Keratinocyte (primary cell): ENCODE results near the gene SPECC1L. TPM values are rescaled to one million over a fixed set of nuclear protein-coding genes. Genes with fewer than 3 reads are reported as not detected.

ENCODE experiments used
- DNase-seq: peaks from one replicate; pipeline ENCODE4 v3.0.0-alpha.2; 2011; ENCODE audit warnings: low read depth, missing footprints, low spot score
- FAIRE-seq: peaks from 2 replicates; lab custom pipeline; 2011; peaks lifted over from hg19 to GRCh38; lab: Jason Lieb, UNC
- H2AFZ ChIP-seq: 2 replicates; pipeline ENCODE4 v1.6.0; 2012; ENCODE audit warnings: low read length, control low read depth, inconsistent platforms; ENCODE audit not compliant: control insufficient read depth
- H3K27ac ChIP-seq: 2 replicates; pipeline ENCODE4 v1.5.1; 2011; ENCODE audit warnings: low read length; ENCODE audit not compliant: control insufficient read depth, insufficient read depth
- H3K27me3 ChIP-seq: 3 replicates; pipeline ENCODE4 v1.6.0; 2011; ENCODE audit warnings: low read length; ENCODE audit not compliant: control insufficient read depth, insufficient read depth; ENCODE audit errors: extremely low read depth
- H3K36me3 ChIP-seq, 2 experiments: 2 replicates in 1 of 2; 3 replicates in 1 of 2; pipeline ENCODE4 v1.5.1; 2011; ENCODE audit warnings: low read length in 2 of 2, mild to moderate bottlenecking in 1 of 2; ENCODE audit not compliant: control insufficient read depth in 2 of 2, insufficient read depth in 2 of 2; ENCODE audit errors: extremely low read depth in 1 of 2
- H3K4me1 ChIP-seq: 3 replicates; pipeline ENCODE4 v1.5.1; 2011; ENCODE audit warnings: low read length; ENCODE audit not compliant: control insufficient read depth, insufficient read depth; ENCODE audit errors: extremely low read depth
- H3K4me2 ChIP-seq: 3 replicates; pipeline ENCODE4 v1.6.0; 2011; ENCODE audit warnings: low read depth, low read length; ENCODE audit not compliant: control insufficient read depth, insufficient read depth; ENCODE audit errors: extremely low read depth
- H3K4me3 ChIP-seq, 3 experiments: fragments of 200-600 bp in 1 of 3; sonication (generic) in 1 of 3; 2 replicates in 2 of 3; 3 replicates in 1 of 3; pipeline ENCODE4 v1.5.1; 2011 to 2016; ENCODE audit warnings: low read length in 3 of 3, mild to moderate bottlenecking in 3 of 3, control low read depth in 2 of 3, inconsistent platforms in 1 of 3, low read depth in 1 of 3, mixed read lengths in 1 of 3, mixed run types in 1 of 3, moderate library complexity in 1 of 3; ENCODE audit not compliant: control insufficient read depth in 2 of 3, insufficient read depth in 2 of 3; ENCODE audit errors: extremely low read depth in 1 of 3
- H3K79me2 ChIP-seq: 2 replicates; pipeline ENCODE4 v1.6.0; 2012; ENCODE audit warnings: low read length; ENCODE audit not compliant: control insufficient read depth, insufficient read depth
- H3K9ac ChIP-seq: 3 replicates; pipeline ENCODE4 v1.6.0; 2011; ENCODE audit warnings: low read length; ENCODE audit not compliant: control insufficient read depth, insufficient read depth; ENCODE audit errors: extremely low read depth
- H3K9me1 ChIP-seq: 3 replicates; pipeline ENCODE4 v1.6.0; 2011; ENCODE audit warnings: low read length; ENCODE audit not compliant: control insufficient read depth, insufficient read depth; ENCODE audit errors: extremely low read depth
- H3K9me3 ChIP-seq: 2 replicates; pipeline ENCODE4 v1.5.1; 2012; ENCODE audit warnings: low read depth, low read length; ENCODE audit not compliant: control insufficient read depth
- H4K20me1 ChIP-seq: 3 replicates; pipeline ENCODE4 v1.6.0; 2011; ENCODE audit warnings: low read length; ENCODE audit not compliant: control insufficient read depth, insufficient read depth; ENCODE audit errors: extremely low read depth
- CTCF ChIP-seq, 3 experiments: IDR thresholded peaks in 1 of 3; conservative IDR thresholded peaks in 1 of 3; optimal IDR thresholded peaks in 1 of 3; 2 replicates in 2 of 3; 3 replicates in 1 of 3; pipeline versions ENCODE3 to v1.5.1; 2011; ENCODE audit warnings: low read length in 3 of 3, mild to moderate bottlenecking in 3 of 3, moderate library complexity in 2 of 3, control low read depth in 1 of 3, inconsistent platforms in 1 of 3; ENCODE audit not compliant: insufficient read depth in 2 of 3; ENCODE audit errors: extremely low read depth in 1 of 3
- EZH2 ChIP-seq: IDR thresholded peaks from one replicate; pipeline ENCODE4 v1.6.1; 2012; ENCODE audit warnings: inconsistent platforms, mild to moderate bottlenecking, low read length, moderate library complexity
- dilution Hi-C: fragments of 300-500 bp; cut with MboI; formaldehyde crosslinking; loops from one replicate; pipeline ENCODE4 v1.7.0; 2020; ENCODE audit warnings: low sequenced_read_pairs; ENCODE audit not compliant: extremely low pct_ligation_motif_present
- polyA plus RNA-seq, 5 experiments: library from polyadenylated mRNA; depleted of rRNA in 3 of 5; stranded (reverse) in 3 of 5; stranded (forward) in 1 of 5; unstranded in 1 of 5; fragments of >200 nt; gene quantifications; 1 replicate in 1 of 5; 2 replicates in 3 of 5; 3 replicates in 1 of 5; pipeline versions ENCODE4 v1.2.1 to v1.2.3, GENCODE V29; 2011 to 2012; ENCODE audit warnings: missing spikeins in 2 of 5, low read depth in 1 of 5, low replicate concordance in 1 of 5

SPECC1L gene
- polyA plus RNA-seq, 1 donor (not counting 4 experiments of a cell fraction or from before 2014, with no cell fraction given), result 19.3 TPM

GRCh38 chr22:24444729-24445466, 174.3 kb downstream of the SPECC1L start:
- no peak overlapping the region for H3K9ac ChIP-seq
- DNase-seq, result no peak
- no peaks in the 10 kb centered on the region for H3K9me3 ChIP-seq
- H3K27me3 ChIP-seq, result no peaks in the 10 kb centered on the region
- no peaks in the 10 kb centered on the region for H3K9me1 ChIP-seq
- dilution Hi-C loops, result no loop called here
- H4K20me1 ChIP-seq, result no peaks in the 10 kb centered on the region
- H2AFZ ChIP-seq, result no peak overlapping the region
- H3K36me3 ChIP-seq, result no peaks in the 10 kb centered on the region
- H3K4me1 ChIP-seq, result no peaks in the 10 kb centered on the region
- no peak for FAIRE-seq
- no peak overlapping the region for H3K4me3 ChIP-seq
- no peak overlapping the region for H3K27ac ChIP-seq
- TF ChIP-seq CTCF (optimal IDR thresholded peaks at IDR 0.05 in 1 of 3, IDR thresholded peaks at IDR 0.05 in 1 of 3, conservative IDR thresholded peaks at IDR 0.05 in 1 of 3; ENCODE audit: extremely low read depth in 1 of 3, insufficient read depth in 2 of 3, low read length in 3 of 3) (no peak), EZH2 (no peak)
- H3K4me2 ChIP-seq, result no peak overlapping the region
- no peaks in the 10 kb centered on the region for H3K79me2 ChIP-seq

DNA sequence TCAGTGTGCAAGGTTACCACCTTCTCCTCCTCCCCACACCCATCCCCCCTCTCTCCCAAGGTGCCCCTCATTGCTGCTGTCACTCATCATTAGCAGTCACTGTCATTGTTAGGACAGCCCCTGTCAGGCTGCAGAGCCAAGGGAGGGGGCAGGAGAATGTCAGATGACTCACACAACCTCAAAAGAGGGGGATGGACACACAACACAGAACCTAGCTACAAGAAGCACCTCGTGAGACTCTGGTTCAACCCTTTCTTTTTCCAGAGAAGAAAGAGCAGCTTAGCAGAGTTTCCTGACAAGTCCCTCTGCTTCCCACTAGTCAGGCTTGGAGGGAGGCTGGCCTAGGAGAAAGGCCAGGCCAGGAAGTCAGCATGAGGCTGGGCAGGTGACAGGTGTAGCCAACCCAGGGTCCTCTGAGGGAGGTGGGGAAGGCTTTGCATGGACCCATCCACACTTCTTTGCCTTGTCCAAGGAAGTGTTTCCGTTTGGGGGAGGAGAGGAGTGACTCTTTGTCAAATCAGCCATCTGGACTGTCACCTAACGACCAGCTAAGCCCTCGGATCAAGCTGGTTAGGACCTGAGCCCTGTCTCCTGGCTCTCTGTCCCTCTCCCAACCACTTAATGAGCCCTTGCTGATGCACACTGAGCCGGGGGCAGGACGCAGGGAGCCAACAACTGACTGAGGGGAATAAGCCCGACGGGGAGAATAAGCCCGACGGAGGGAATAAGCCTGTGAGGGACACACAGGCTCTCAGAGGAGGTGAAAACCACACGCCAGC, 175.0 kb downstream of the SPECC1L start:
- dilution Hi-C loops, result no loop called here
- FAIRE-seq, result no peak
- H2AFZ ChIP-seq, result no peak overlapping the region

More for the DNA sequence above, 175.0 kb downstream of the SPECC1L start:
- Histone ChIP-seq H3K79me2 (no peaks in the 10 kb centered on the region), H3K9me3 (no peaks in the 10 kb centered on the region), H3K9ac (no peak overlapping the region), H3K36me3 (no peaks in the 10 kb centered on the region), H4K20me1 (no peaks in the 10 kb centered on the region), H3K9me1 (no peaks in the 10 kb centered on the region), H3K27me3 (no peaks in the 10 kb centered on the region), H3K4me3 (no peak overlapping the region), H3K4me2 (no peak overlapping the region), H3K4me1 (no peaks in the 10 kb centered on the region), H3K27ac (no peak overlapping the region)
- DNase-seq, result no peak
- TF ChIP-seq CTCF (optimal IDR thresholded peaks at IDR 0.05 in 1 of 3, IDR thresholded peaks at IDR 0.05 in 1 of 3, conservative IDR thresholded peaks at IDR 0.05 in 1 of 3; ENCODE audit: extremely low read depth in 1 of 3, insufficient read depth in 2 of 3, low read length in 3 of 3) (no peak), EZH2 (no peak)
